ENCODE data around the gene MAPRE3.

MAPRE3 gene

DNA sequence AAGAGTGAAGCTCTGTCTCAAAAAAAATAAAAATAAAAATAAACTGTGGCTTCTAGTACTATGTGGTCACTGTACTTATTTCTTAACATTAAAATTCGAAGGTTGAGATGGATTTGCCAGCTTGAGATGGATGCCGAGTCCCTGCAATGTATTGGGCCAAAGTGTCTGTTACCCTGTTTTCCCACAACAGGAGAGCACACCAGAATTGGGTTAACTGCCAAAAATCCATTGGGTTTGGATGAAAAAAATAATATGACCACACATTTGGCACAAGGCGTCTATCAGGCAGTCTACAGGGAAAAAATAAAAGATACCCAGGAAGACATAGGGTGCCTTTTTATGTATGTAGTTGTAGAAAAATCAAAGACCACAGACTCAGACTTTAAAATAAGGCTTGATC, 19.2 kb upstream of the MAPRE3 start:
- DNase-seq, result no peak

DNA sequence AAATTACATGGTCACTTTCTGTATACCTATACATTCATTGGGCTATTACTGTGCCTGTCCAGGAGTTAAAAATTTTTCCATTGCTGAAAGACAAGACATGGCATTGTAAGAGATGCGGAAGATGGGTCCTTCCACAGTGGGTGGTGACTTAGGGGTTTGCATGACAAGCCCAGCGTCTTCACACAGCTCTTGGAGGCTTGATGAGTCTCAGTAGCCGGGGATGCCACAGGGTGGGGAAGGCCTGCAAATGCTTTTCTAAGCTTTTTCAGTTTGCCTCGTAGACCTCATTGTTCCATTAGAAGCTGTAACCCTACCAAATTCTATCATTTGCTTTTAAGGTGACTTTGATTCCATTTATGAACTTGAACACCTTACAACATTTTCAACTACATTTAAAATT, 18.1 kb upstream of the MAPRE3 start:
- no peak for DNase-seq

DNA sequence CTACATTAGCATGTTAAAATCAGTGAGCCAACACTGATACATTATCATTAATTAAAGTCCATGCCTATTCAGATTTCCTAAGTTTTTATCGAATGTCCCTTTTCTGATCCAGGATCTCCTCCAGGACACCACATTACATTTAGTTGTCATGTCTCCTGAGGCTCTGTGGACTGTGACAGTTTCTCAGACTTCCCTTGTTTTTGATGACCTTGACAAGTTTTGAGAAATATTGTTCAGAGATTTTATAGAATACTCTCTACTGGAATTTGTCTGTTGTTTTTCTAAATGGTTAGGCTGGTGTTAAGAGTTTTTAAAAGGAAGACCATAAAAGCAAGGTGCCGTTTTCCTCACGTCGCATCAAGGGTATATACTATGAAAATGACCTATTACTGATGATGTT, 16.3 kb upstream of the MAPRE3 start:
- DNase-seq, result no peak

DNA sequence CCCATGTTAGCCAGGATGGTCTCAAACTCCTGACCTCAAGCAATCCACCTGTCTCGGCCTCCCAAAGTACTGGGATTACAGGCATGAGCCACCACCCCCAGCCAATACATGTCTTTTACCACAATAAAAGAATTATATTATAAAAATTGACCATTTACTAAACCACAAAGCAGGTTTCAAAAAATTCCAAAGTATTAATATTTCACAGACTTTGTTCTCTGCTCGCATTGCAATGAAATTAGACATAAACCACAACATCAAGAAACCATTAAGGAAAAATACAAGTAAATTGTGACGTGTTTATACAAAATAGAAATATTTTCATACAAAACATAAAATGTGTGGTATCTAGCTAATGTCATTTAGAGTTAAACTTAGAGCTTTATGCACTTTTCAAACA, 13.4 kb upstream of the MAPRE3 start:
- no peak for DNase-seq

DNA sequence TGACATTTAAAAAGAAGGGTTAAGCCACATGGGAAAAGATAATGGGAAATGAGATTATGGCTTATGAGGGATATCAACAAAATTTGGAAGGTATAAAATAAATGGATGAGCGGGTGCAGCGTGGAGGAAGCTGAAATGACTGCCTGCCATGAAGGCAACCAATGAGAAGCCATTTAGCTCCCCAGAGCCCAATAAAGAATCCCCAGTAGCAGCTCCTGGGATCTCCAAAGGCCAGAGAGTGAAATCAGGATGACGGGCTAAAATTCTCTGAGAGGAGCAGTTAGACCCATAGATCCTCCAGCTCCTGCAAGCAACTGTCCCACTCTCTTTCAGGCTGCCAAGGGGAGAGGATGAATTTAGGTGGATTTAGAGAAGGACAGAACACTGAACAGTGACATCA, 12.9 kb upstream of the MAPRE3 start:
- no peak for DNase-seq

DNA sequence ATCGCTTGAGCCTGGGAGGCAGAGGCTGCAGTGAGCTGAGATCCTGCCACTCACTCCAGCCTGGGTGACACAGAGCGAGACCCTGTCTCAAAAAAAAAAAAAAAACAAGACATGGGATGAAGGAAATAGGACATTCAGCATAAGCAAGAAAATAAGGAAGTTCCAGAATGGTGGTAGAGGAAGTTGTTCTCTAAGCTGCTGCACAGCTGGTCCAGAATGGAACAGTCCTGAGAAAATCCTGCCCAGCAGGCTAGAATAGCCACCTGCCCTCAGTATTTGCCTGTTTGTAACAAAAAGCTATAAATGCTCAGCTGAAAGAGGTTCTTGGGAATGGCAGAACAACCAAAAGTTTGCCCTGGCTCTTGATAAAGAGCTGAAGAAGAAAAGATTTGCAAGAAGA, 11.1 kb upstream of the MAPRE3 start:
- DNase-seq, result no peak

DNA sequence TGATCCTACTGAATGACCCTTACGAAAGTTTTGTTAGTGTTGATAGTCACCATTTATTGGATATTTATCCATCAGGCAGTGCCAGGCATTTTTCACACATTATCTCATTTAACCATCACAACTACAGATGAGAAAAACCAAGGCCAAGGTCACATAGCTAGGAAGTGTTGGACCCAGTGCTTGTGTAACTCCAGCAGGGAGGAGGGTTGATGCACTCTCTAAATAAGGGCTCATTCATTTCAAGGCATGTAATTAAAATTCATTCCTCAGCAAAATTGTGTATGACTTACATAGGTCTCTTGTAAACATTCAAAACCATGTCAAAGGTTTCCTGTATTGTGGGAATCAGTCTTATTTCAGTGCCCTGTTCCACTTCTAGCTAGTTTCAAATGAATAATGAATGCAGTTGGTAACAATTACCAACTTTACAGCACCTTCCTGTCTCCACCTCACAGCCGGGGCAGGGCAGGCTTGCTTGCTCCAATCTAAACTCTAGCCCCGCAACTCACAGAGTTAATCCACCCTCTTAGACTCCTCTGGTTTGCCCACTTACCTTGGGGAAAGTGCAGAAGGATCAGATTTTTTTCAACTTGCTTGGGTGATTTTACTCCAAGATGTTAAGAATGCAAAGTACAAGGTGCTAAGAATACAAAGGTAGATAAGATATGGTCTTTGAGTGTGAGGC, 5.8 kb upstream of the MAPRE3 start:
- DNase-seq, result no peak

DNA sequence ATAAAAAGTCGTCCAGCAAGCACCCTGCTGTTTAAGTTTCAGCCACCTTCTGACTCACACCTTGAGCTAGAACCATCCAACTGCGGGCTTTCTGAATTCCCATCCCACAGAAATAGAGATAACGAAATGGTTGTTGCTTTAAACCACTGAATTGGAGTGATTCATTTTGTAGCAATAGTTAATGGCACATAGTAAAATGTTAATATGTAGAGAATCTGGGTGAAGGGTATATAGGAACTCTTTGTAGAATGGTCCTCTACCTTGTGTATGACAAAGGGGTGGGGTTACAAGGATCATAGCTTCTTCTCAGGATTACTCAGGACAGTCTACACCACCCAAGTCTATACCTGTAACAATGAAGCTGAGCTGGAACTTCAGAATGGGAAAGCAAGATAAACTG, 2.4 kb upstream of the MAPRE3 start:
- DNase-seq, result no peak

DNA sequence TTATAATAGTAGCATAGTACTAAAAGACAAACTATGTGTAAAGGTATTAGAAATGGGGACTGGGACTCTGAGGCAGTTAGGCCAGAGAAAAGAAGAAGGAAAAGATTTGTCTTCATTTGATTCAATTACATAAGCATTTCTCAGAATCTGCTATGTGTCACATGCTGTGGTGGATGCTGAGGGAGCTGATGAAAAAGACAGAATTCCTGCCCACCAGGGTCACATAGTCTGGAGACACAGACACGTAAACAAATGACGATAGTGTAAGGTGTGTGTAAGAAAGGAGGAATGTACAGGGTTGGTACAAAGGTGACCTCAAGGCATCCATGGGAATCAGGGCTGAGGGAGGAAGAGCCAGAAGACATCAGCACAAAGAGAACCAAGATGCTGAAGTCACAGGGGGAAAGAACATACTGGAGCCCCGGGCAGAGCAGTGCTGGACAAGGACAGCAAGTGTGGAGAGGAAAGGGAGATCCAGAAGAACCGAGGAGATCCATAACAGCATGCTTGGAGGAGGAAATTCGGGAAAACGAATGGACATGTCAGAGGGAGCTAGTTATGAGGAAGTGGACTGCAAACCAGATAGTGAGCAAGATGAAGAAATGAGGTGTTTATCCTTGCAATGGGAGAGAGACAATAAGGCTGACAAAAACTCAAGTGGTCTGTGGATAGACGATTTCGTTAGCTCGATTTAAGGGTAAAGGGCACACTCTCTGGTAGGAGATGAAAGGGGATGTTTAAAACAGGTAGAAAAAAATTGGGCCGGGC, 1.2 kb upstream of the MAPRE3 start:
- DNase-seq, result no peak

DNA sequence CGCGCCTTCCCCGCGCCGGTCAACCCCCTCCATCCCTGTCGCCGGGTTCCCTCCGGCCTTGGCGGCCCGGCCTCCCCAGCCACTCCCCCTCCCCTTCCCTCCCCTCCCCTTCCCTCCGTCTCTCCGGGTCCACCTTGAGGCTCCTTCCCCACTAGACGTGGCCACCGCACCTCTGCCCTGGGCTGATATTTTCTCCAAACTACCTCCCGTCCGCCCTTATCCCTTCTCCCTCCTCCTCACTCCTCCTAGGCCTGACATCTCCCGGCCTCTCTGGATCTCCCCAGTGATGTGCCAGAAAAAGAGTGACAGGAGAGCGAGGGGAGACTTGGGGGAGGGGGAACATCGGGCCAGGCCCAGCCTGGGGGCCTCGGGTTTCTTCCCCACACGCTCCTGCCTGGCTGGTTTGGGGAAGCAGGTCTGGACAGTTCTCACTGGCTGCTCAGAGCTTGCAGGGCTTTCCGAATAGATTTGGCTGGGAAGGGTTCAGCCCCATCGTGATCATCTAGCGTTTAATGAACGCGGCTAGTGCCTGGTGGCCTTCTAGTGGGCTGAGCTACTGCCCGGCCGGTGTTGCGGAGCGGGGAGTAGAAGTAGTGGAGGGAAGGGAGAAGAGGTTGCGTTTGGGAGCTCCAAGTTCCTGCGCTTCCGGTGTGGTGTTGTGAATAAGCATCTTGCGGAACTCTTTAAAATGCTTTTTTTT, 641 bp downstream of the MAPRE3 start:
- peak in 3 of 6 experiments; percentile 16 to 31 (median 27) for DNase-seq

DNA sequence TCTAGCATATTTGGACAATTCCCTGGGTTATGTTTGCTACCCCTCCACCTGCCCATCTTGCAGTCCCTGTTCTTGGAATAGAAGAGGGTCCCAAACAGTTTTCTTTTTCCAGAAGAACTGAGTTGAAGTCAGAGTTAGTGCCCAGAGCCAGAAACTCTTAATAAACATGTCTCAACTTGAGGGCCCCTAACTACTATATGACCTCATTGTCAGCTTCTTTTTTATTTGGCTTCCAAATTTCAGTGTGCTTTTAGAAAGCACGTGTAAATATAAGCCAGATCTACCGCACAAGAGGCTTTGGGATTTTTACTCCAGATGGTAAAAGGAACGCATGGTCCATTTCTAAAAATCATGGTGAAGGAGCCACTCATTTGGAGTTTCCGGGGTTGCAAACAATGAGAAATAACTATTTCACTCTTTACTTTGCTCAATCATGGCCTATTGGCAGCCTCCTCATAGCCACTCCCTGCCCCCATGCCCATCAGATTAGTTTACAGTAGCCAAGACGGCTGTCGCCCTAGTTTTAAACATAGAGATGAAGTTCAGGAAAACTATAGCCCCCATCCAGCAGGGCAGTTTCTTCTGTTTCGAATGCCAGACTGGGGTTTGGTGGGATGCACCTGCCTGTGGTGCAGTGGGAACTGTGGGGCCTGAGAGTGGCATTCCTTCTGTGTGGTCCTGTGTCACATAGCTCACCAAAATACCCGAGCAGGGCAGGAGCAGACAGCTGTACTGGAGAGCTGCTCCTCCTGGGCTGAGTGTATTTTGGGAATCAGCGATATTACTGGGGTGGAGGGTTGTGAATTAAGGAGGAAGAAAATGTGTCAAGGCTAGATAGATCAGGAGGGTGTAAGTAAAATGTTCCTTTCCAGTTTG, 1.7 kb downstream of the MAPRE3 start:
- DNase-seq, result no peak

DNA sequence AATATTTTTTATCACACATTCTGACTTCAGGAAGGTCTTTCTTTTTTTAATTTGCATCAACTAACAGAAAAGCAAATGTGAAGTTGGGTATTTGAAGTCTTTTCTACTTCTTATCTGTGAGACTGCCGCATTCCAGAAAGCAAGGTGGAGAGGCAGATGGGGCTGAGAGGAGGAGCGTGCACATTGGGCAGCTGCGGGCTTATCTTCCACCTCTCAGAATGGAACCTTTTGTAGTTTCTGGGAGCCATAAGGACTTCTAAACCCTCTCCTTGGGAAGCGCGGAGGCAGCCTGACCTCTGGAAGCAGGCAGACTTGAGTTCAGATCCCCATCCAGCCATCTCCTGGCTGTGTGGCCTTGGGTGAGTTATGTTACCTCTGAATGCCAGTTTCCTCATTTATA, 3.9 kb downstream of the MAPRE3 start:
- DNase-seq, result no peak

DNA sequence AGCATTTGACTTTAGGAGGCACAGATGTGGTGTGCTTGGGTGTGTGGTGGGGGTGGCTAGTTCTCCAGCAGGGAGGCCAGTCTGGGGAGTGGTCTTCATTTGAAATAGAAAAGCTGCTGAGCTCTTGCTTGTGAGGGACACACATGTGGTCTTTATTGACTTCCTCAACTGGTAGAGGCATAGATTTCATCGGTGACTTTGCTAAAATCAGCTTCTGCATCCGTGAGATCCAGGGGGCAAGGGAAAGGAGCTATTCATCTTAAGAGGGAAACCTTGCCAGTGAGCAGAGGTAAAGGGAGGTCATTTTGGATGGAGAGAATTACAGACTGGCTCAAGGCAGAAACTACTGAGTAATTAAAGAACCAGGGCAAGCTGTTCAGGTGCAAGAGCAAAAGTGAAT, 4.7 kb downstream of the MAPRE3 start:
- no peak for DNase-seq

DNA sequence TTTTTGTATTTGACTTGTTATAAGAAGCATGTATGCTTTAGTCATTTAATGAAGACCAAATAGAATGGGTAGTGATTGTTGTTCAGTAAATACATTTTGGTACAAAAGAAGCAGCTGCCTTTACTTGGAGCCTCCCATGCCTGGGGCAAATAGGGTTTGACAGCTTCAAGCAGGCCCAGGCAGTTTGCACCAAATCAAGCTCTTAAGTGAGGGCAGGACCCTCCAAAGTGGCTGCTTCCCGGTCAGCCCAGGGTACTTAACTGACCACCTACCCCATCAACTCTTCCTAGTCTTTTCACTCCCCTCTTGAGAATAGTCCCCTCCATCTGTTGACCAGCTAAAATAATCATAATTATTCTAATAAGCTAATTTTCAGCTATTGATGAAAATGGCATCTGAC, 5.2 kb downstream of the MAPRE3 start:
- DNase-seq, result no peak

DNA sequence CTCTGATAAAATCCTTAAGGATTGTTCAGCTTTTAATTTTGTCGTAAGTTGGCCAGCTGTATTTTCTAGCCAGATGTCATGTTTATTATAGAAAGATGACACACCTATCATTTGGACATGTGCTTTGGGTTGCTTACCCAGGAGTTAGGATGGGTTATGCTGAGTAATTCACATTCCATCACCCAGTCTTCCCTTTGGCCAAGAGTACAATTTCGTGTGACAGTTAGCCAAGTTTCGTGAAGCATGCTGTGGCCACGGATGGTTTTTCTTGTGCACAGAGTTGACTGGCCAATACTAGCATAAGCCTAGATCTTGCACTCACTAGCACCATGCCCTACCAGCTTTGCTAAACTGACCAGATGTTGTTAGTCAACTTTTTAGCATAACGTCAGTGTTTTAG, 5.8 kb downstream of the MAPRE3 start:
- no peak for DNase-seq

DNA sequence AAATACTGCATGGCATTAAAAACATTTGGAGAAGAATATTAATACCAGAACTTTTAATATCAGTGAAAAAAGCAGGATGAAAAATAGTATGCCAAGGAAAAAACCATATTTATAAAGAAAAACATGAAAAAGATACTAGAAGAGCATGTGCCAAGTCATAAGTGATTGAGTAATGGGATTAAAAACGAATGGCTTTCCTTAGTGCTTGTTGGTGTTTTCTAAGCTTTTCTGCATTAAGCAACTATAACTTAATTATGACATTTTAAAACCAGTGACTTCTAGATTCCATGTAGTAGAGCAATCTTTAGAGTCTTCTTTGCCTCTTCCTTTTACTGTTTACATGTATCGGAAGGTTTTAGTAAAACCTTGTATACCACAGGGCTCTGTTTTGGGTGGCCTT, 6.6 kb downstream of the MAPRE3 start:
- DNase-seq, result no peak

DNA sequence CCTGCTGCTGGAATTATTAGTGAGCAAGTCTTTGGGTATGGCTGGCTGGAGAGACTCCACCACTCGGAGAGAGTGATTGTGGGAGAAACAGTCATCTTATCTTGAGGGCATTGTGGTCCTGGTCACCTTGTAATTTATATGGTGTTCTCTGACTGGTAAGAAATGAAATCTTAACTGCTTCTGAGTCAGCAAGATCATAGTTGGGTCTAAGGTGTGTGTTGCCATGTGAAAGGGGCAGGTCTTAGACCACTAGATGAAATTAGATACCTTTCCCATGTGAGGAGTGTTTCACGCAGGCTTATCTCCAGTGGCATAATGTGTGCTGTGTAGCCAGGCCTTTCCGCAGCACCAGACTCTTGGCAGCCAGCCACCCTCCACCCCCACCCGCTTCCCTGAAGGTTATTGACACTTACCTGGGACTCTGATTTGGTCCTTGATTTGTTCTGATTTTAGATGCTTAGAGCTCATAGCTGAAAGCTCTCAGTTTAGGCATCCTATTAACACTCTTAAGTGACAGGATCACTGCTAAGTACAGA, 7.7 kb downstream of the MAPRE3 start:
- DNase-seq, result no peak

DNA sequence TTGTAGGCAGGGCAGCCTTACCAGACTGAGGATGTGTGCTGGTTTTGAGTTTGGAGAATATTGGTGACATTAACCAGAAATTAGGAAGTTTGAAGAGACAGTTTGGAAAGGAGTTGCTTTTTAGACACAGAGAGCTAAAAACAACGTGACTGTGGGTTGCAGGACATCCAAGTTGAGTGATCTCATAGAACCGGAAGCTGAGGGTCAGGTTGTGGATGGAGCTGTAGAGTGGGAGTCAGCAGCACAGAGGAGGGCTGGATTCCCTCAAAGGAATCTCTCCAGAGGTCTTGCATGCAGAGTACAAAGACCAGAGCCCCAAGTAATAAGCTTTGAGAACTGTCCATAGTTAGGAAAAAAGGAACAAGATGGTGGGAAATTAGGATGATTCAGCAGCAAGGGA, 9.3 kb downstream of the MAPRE3 start:
- DNase-seq, result no peak

DNA sequence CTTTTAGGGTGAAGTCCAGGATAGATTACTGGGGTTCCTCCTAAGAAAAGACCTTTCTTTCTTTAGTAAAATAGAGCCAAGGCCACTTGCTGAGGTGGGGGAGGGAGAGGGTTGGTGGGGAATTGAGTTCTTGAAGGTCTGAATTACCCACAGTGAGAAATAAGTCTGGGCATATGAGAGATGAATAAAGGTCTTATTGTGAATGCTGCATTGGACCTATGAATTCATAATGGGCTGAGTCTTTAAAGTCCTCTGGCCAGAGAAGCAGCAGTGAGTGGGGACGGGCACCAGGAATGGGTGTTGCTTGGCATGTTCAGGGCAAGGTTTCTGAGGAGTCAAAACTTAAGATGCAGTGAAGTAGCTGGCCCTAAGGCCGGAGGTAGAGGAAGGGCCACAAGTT, 10.5 kb downstream of the MAPRE3 start:
- no peak for DNase-seq

DNA sequence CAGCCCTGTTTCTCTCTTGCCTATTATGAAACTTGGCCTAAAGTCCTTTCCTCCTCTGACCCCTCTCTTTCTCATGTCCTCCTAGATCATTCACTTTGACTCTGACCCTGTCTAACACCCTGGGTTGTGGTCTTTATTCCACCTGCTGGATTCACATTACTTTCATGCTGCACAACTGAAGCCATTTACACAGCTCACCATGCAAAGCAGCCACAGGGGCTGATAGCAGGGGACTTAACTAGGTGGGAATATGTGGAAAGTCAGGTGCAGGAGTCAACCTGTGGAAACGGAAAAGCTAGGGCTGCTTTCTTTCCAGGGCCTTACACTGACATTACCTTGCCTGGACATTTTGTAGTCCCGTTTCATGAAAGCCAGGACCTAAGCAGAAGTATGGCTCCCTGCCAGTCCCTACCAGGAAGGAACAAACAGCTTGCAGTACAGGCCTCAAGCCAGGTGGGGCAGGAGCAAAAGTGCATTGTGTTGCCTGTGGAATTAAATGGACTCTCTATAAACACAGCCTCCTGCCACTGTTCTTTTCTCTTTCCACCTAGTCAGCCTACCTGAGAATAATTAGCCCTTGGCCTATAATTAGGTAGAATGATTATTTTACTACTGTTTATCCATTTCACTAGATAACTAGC, 11.8 kb downstream of the MAPRE3 start:
- peak in 2 of 6 experiments; percentile 4 to 5 for DNase-seq

DNA sequence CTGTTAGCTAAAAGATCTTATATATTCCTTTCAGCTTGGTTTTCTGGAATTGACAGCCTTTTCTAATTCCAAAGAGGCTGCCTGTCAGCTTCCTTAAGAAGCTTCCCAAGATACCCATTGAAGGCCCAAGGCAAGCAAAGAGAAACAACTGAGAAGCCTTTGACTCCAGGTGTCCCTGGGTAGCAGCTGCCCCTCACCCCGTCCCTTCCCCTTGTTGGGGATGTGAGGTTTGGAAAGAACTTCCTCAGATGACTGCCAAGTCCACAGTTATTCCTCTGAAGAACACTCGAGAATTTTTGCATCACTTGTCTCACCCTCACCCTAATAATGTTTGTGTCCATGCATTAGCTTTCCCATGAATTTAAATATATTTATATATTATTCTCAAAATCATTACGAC, 13.3 kb downstream of the MAPRE3 start:
- DNase-seq, result no peak

DNA sequence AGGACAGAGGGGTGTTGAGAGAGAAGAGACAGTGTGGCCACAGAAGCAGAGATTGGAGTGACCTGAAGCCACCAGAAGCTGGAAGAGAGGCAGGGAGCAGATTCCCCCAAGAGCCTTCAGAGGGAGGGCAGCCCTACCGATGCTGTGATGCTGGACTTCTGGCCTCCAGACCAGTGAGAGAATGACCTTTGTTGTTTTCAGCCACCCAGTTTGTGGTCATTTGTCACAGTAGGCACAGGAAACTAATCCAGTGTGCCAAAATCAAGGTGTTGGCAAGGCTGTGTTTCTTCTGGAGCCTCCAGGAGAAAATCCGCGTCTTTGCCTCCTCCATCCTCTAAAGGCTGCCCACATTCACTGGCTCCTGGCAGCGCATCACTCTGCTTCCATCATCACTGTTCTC, 15.4 kb downstream of the MAPRE3 start:
- no peak for DNase-seq
